Right lobe of liver (tissue), 4 donors: ENCODE data around the gene HDAC1.

Experiments
- CTCF ChIP-seq, 4 donors: fragments of 200-600 bp in 3 of 4; fragments of 450-650 bp in 1 of 4; IDR thresholded peaks; one replicate each; pipeline versions ENCODE4 v1.5.1 to v1.8.0; 2016 to 2022; ENCODE audit warnings: antibody characterized with exemption in 4 of 4, mild to moderate bottlenecking in 2 of 4
- POLR2A ChIP-seq: fragments of 450-650 bp; IDR thresholded peaks from one replicate; pipeline ENCODE4 v1.6.1; 2017; ENCODE audit warnings: antibody characterized with exemption, mild to moderate bottlenecking
- donor health status: DM: no; HTN: no; CAD: no.
- donor health status: DM: no; HTN: no; CAD: no.
- donor health status: DM: no; HTN: yes; CAD: no.

GRCh38 chr1:32365445-32365844 is 73.6 kb downstream of the HDAC1 start:
- TF ChIP-seq POLR2A (no peak), CTCF (IDR thresholded peaks at IDR 0.05) (no peak)
